MM.1S (cell line): Measurements from ENCODE around the gene ATG4B.

ENCODE experiments used
- CTCF ChIP-seq: fragments of 300-600 bp; sonication (generic); IDR thresholded peaks from 2 replicates; pipeline ENCODE4 v1.5.1; 2016; ENCODE audit warnings: antibody characterized with exemption, low read length, mixed read lengths
- EZH2 ChIP-seq: fragments of 300-600 bp; sonication (generic); optimal IDR thresholded peaks from 2 replicates; pipeline ENCODE3; 2017; ENCODE audit warnings: low read depth, mild to moderate bottlenecking, antibody characterized with exemption, low read length, mixed read lengths

GRCh38 chr2:241677392-241677791 is 39.9 kb downstream of the ATG4B start:
- no peak for TF ChIP-seq CTCF
- no peak for TF ChIP-seq EZH2
